Loucy (cell line): Measurements from ENCODE around the gene SMAD3.

Experiments used
- H2AFZ ChIP-seq: fragments of 200-600 bp; sonication (generic); 2 replicates; pipeline ENCODE4 v1.6.0; 2016; ENCODE audit warnings: antibody characterized with exemption, mild to moderate bottlenecking, low read length, moderate library complexity
- H3F3A ChIP-seq: fragments of 200-600 bp; 2 replicates; pipeline ENCODE4 v1.6.0; 2016; ENCODE audit warnings: antibody characterized with exemption, low read depth, mild to moderate bottlenecking
- H3K27me3 ChIP-seq: fragments of 200-600 bp; sonication (generic); 2 replicates; pipeline ENCODE4 v1.6.1; 2014; ENCODE audit warnings: low read length, mild to moderate bottlenecking; ENCODE audit not compliant: insufficient read depth, poor library complexity, severe bottlenecking
- H3K36me3 ChIP-seq: fragments of 200-600 bp; sonication (generic); 2 replicates; pipeline ENCODE4 v1.6.1; 2016; ENCODE audit warnings: low read length; ENCODE audit not compliant: insufficient read depth
- H3K4me1 ChIP-seq: fragments of 200-600 bp; sonication (generic); 2 replicates; pipeline ENCODE4 v1.5.1; 2014; ENCODE audit warnings: low read length, mild to moderate bottlenecking; ENCODE audit not compliant: insufficient read depth, poor library complexity, severe bottlenecking
- H3K4me2 ChIP-seq: fragments of 200-600 bp; sonication (generic); 2 replicates; pipeline ENCODE4 v1.6.0; 2014; ENCODE audit warnings: antibody characterized with exemption, low read length, low read depth, mild to moderate bottlenecking; ENCODE audit not compliant: poor library complexity, severe bottlenecking
- H3K4me3 ChIP-seq: fragments of 200-600 bp; sonication (generic); 2 replicates; pipeline ENCODE4 v1.5.1; 2014; ENCODE audit warnings: low read length, mild to moderate bottlenecking, mixed read lengths; ENCODE audit not compliant: poor library complexity, severe bottlenecking
- H3K79me2 ChIP-seq: fragments of 200-600 bp; sonication (generic); 2 replicates; pipeline ENCODE4 v1.6.1; 2014; ENCODE audit warnings: low read length; ENCODE audit not compliant: insufficient read depth
- H3K9ac ChIP-seq: fragments of 200-600 bp; sonication (generic); 2 replicates; pipeline ENCODE4 v1.6.0; 2014; ENCODE audit warnings: mild to moderate bottlenecking, low read depth, low read length, moderate library complexity; ENCODE audit not compliant: poor library complexity, severe bottlenecking
- H3K9me2 ChIP-seq: fragments of 200-600 bp; sonication (generic); replicated peaks from 2 replicates; pipeline ENCODE4 v1.6.1; 2016; ENCODE audit warnings: low read depth, low read length, mixed read lengths
- H3K9me3 ChIP-seq: fragments of 200-600 bp; sonication (generic); 2 replicates; pipeline ENCODE4 v1.6.1; 2014; ENCODE audit warnings: mild to moderate bottlenecking, antibody characterized with exemption, low read length, low read depth; ENCODE audit not compliant: insufficient read depth
- H4K20me1 ChIP-seq: fragments of 200-600 bp; sonication (generic); 2 replicates; pipeline ENCODE4 v1.6.0; 2014; ENCODE audit warnings: antibody characterized with exemption, low read length, mild to moderate bottlenecking; ENCODE audit not compliant: insufficient read depth, poor library complexity, severe bottlenecking
- EZH2phosphoT487 ChIP-seq: fragments of 200-600 bp; IDR thresholded peaks from 2 replicates; pipeline ENCODE4 v1.6.1; 2018; ENCODE audit warnings: antibody characterized with exemption, mild to moderate bottlenecking, moderate library complexity, borderline replicate concordance
- TF ChIP-seq, protein P1 (sequence below): fragments of 200-600 bp; sonication (generic); conservative IDR thresholded peaks from 2 replicates; pipeline ENCODE4 v1.5.1; 2014; ENCODE audit warnings: mild to moderate bottlenecking, antibody characterized with exemption, low read length

SMAD3 gene

DNA sequence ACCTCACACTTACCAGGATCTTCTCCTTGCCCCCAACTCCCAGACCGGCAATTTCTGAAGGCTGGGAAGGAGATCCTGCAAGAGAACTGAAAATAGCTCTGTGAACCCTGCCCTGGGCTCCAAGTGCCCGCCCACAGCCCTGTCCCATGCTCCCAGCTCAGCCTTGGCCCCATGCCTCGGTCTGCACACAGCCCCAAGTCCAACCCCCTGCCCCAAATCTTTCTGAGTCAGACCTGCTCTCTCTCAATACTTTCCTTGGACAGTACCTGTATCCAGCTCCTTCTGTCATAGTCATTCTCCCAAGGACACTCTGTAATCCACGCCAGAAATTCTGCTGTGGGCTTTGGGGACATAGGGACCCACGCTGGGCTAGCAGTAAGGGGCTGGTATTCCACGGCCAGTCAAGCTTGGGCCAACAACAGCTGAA is 6.3 kb upstream of the SMAD3 start:
- Histone ChIP-seq H3K9me2 (no peaks in the 10 kb centered on the region), H3K79me2 (no peaks in the 10 kb centered on the region), H3K4me1 (peaks cover 12% of the 10 kb centered on the region), H4K20me1 (no peaks in the 10 kb centered on the region), H3K9me3 (no peaks in the 10 kb centered on the region), H2AFZ (no peak overlapping the region), H3K4me3 (no peak overlapping the region), H3K27me3 (no peaks in the 10 kb centered on the region), H3K4me2 (no peak overlapping the region), H3K9ac (no peak overlapping the region), H3F3A (no peaks in the 10 kb centered on the region), H3K36me3 (no peaks in the 10 kb centered on the region)
- TF ChIP-seq EZH2phosphoT487: no peak
- TF ChIP-seq, protein P1, sequence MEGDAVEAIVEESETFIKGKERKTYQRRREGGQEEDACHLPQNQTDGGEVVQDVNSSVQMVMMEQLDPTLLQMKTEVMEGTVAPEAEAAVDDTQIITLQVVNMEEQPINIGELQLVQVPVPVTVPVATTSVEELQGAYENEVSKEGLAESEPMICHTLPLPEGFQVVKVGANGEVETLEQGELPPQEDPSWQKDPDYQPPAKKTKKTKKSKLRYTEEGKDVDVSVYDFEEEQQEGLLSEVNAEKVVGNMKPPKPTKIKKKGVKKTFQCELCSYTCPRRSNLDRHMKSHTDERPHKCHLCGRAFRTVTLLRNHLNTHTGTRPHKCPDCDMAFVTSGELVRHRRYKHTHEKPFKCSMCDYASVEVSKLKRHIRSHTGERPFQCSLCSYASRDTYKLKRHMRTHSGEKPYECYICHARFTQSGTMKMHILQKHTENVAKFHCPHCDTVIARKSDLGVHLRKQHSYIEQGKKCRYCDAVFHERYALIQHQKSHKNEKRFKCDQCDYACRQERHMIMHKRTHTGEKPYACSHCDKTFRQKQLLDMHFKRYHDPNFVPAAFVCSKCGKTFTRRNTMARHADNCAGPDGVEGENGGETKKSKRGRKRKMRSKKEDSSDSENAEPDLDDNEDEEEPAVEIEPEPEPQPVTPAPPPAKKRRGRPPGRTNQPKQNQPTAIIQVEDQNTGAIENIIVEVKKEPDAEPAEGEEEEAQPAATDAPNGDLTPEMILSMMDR: no peak

DNA sequence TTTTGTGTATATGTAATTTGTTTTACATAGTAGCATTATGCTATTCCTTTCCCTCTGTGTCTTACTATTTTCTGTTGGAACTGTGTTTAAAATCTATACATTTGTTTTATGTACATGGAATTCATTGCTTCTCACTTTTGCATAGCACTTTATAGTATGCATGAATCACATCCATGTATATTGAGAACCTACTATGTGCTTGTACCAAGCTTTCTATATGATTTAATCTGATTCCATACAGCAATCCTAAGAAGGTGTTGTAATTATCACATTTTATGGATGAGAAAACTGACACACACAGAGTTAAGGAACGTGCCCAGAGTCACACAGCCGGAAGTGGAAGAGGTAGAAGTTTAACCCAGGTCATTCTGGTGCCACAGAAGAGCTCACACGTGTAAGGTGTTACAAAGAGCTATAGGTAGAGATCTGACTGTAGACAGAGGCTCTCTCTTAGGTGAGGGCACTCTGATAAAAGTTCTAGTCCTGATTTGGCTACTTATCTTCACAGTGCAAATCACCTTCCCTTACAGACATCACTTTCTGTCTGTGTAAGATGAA is 3.5 kb upstream of the SMAD3 start:
- peaks cover 10% of the 10 kb centered on the region for H3K79me2 ChIP-seq
- H3K4me1 ChIP-seq: peaks cover 12% of the 10 kb centered on the region
- H3K9me3 ChIP-seq: no peaks in the 10 kb centered on the region
- no peaks in the 10 kb centered on the region for H3K27me3 ChIP-seq
- no peak overlapping the region for H3K4me2 ChIP-seq
- no peak overlapping the region for H3K4me3 ChIP-seq
- no peak for TF ChIP-seq EZH2phosphoT487
- TF ChIP-seq, protein P1: no peak
- no peaks in the 10 kb centered on the region for H3K36me3 ChIP-seq
- peaks cover 7% of the 10 kb centered on the region for H3F3A ChIP-seq
- H4K20me1 ChIP-seq: peaks cover 1% of the 10 kb centered on the region
- H2AFZ ChIP-seq: no peak overlapping the region
- no peak overlapping the region for H3K9ac ChIP-seq
- no peaks in the 10 kb centered on the region for H3K9me2 ChIP-seq

DNA sequence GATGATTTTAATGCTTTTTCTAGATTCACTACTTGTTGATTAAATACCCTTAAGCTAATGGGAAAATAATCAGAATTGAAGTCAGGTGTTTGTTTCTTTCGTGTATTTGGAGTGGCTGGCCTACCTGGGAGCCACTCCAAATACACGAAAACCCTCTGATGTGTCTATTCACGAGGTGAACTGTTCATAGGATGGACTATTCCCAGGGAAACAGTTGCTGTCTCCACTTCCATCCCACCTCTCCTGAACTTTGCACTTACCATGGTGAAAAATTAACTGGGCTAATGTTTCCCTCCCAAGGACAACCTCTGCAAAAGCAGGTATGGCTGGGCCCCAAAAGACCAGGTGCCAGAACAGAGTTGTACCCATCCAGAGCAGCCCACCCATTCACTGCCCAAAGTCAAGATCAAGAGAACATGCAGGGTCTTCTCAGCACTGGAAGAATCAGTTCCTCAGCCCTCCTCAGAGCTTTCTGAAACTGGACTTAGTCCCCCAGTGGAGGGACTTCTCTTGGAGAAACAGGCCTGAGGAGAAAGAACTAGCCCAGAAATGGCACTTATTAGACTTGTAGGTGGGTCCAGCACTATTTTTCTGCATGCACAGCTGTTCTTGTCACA is 2.9 kb upstream of the SMAD3 start:
- no peaks in the 10 kb centered on the region for H3K9me2 ChIP-seq
- no peak overlapping the region for H3K9ac ChIP-seq
- H3K36me3 ChIP-seq: no peaks in the 10 kb centered on the region
- H3K79me2 ChIP-seq: peaks cover 16% of the 10 kb centered on the region
- H3K9me3 ChIP-seq: no peaks in the 10 kb centered on the region
- H3K4me2 ChIP-seq: no peak overlapping the region
- no peak overlapping the region for H2AFZ ChIP-seq
- peaks cover 7% of the 10 kb centered on the region for H3F3A ChIP-seq
- no peak overlapping the region for H3K4me3 ChIP-seq
- H3K4me1 ChIP-seq: peaks cover 17% of the 10 kb centered on the region
- TF ChIP-seq, protein P1: no peak
- no peak for TF ChIP-seq EZH2phosphoT487
- no peaks in the 10 kb centered on the region for H3K27me3 ChIP-seq
- H4K20me1 ChIP-seq: peaks cover 6% of the 10 kb centered on the region
